HepG2 (cell line): ENCODE measurements around the gene SIK2. TPM values are rescaled to one million over a fixed set of nuclear protein-coding genes. Genes with fewer than 3 reads are reported as not detected.

ENCODE experiments used
- ATAC-seq: fragments of 200-7000 bp; cut with Tn5 transposase; 3 replicates; pipeline ENCODE4 v1.9.1; 2020; ENCODE audit warnings: mild to moderate bottlenecking, moderate library complexity
- BruUV-seq: library from RNA; stranded (reverse); fragments of 400-500 nt; replicated peaks from 2 replicates; lab custom pipeline; 2021; lab: Mats Ljungman, UMichigan
- CTCF ChIA-PET: fragments of 300-600 bp; formaldehyde crosslinking; extraction: SDS; loops from one replicate; lab custom pipeline; 2021; ENCODE audit warnings: low total read pairs, inconsistent platforms, low intra/inter-chr PET ratio; lab: Yijun Ruan, JAX
- POLR2A ChIA-PET: fragments of 350-600 bp; sonication (Branson Sonifier 250); formaldehyde crosslinking; loops from one replicate; lab custom pipeline; 2020; ENCODE audit warnings: antibody characterized with exemption, inconsistent platforms; lab: Yijun Ruan, JAX
- DNase-seq: peaks from one replicate; pipeline ENCODE4 v3.0.0-alpha.2; 2015; ENCODE audit warnings: low spot score
- FAIRE-seq: peaks from 3 replicates; lab custom pipeline; 2011; peaks lifted over from hg19 to GRCh38; lab: Jason Lieb, UNC
- H2AFZ ChIP-seq: one replicate; pipeline ENCODE4 v1.6.1; 2011; ENCODE audit warnings: low read length, inconsistent platforms
- H3K27ac ChIP-seq: fragments of 300-600 bp; 3 replicates; pipeline ENCODE4 v1.8.0; 2011; ENCODE audit warnings: mixed run types, mild to moderate bottlenecking, mixed read lengths, low read length, inconsistent platforms; ENCODE audit not compliant: insufficient read depth; ENCODE audit errors: extremely low read length
- H3K27me3 ChIP-seq, 2 experiments: fragments of 200-600 bp in 1 of 2; 2 replicates in 1 of 2; 3 replicates in 1 of 2; pipeline versions ENCODE4 v1.6.0 to v1.8.0; 2011; ENCODE audit warnings: low read length in 2 of 2, mild to moderate bottlenecking in 2 of 2, moderate library complexity in 2 of 2, inconsistent platforms in 1 of 2; ENCODE audit not compliant: insufficient read depth in 2 of 2, control insufficient read depth in 1 of 2
- H3K36me3 ChIP-seq, 2 experiments: fragments of 200-600 bp in 1 of 2; replicated peaks in 1 of 2; 2 replicates in 1 of 2; 3 replicates in 1 of 2; pipeline versions ENCODE4 v1.5.1 to v1.8.0; 2011; ENCODE audit warnings: low read length in 2 of 2, inconsistent platforms in 1 of 2; ENCODE audit not compliant: insufficient read depth in 2 of 2, control insufficient read depth in 1 of 2
- H3K4me1 ChIP-seq: 2 replicates; pipeline ENCODE4 v1.5.1; 2012; ENCODE audit warnings: low read length, inconsistent platforms; ENCODE audit not compliant: insufficient read depth
- H3K4me2 ChIP-seq: 2 replicates; pipeline ENCODE4 v1.6.0; 2011; ENCODE audit warnings: low read depth, low read length, inconsistent platforms
- H3K4me3 ChIP-seq, 3 experiments: fragments of 200-600 bp in 1 of 3; sonication (generic), shearing (Covaris generic) in 1 of 3; replicated peaks in 1 of 3; 2 replicates each; pipeline ENCODE4 v1.5.1; 2011 to 2016; ENCODE audit warnings: low read length in 3 of 3, inconsistent platforms in 2 of 3, low read depth in 2 of 3, mild to moderate bottlenecking in 2 of 3, control low read depth in 1 of 3, mixed read lengths in 1 of 3; ENCODE audit not compliant: insufficient read depth in 1 of 3
- H3K79me2 ChIP-seq: one replicate; pipeline ENCODE4 v1.6.1; 2011; ENCODE audit warnings: low read length, inconsistent platforms; ENCODE audit not compliant: insufficient read depth
- H3K9ac ChIP-seq: 2 replicates; pipeline ENCODE4 v1.6.0; 2011; ENCODE audit warnings: mild to moderate bottlenecking, low read depth, low read length, inconsistent platforms; ENCODE audit not compliant: insufficient read depth
- H3K9me3 ChIP-seq: 2 replicates; pipeline ENCODE4 v1.5.1; 2012; ENCODE audit warnings: mild to moderate bottlenecking, low read length
- H4K20me1 ChIP-seq: 2 replicates; pipeline ENCODE4 v1.6.0; 2011; ENCODE audit warnings: inconsistent platforms, mild to moderate bottlenecking, low read length, moderate library complexity; ENCODE audit not compliant: insufficient read depth
- CREM ChIP-seq, 2 experiments: sonication (generic) in 1 of 2; formaldehyde crosslinking in 1 of 2; IDR thresholded peaks; 2 replicates each; pipeline versions ENCODE4 v1.4.0 to v1.6.1; 2016 to 2020; ENCODE audit warnings: antibody characterized with exemption in 1 of 2, mild to moderate bottlenecking in 1 of 2, missing genetic modification reagents in 1 of 2
- MAZ ChIP-seq, 2 experiments: sonication (generic) in 1 of 2; formaldehyde crosslinking in 1 of 2; IDR thresholded peaks; 2 replicates each; pipeline versions ENCODE4 v1.5.0 to v1.6.1; 2012 to 2020; ENCODE audit warnings: low read depth in 2 of 2, mild to moderate bottlenecking in 2 of 2, borderline replicate concordance in 1 of 2, improper control_type of control experiment in 1 of 2, low read length in 1 of 2, missing genetic modification reagents in 1 of 2, moderate library complexity in 1 of 2
- NR0B2 ChIP-seq: sonication (generic); formaldehyde crosslinking; IDR thresholded peaks from 2 replicates; pipeline ENCODE4 v1.4.0; 2020; ENCODE audit warnings: mild to moderate bottlenecking, missing genetic modification reagents
- POLR2AphosphoS5 ChIP-seq: IDR thresholded peaks from 2 replicates; pipeline ENCODE4 v1.6.1; 2012; ENCODE audit warnings: low read depth, low read length
- RFX5 ChIP-seq: IDR thresholded peaks from 2 replicates; pipeline ENCODE4 v1.6.1; 2011; ENCODE audit warnings: low read depth, low read length, improper control_type of control experiment
- ZFP90 ChIP-seq: sonication (generic); formaldehyde crosslinking; IDR thresholded peaks from 2 replicates; pipeline ENCODE4 v1.8.0; 2022; ENCODE audit warnings: missing genetic modification reagents, mild to moderate bottlenecking, inconsistent platforms, borderline replicate concordance
- ZNF20 ChIP-seq: sonication (generic); formaldehyde crosslinking; IDR thresholded peaks from 2 replicates; pipeline ENCODE4 v1.4.0; 2020; ENCODE audit warnings: mild to moderate bottlenecking, moderate library complexity, missing genetic modification reagents
- ZNF407 ChIP-seq: sonication (generic); formaldehyde crosslinking; IDR thresholded peaks from one replicate; pipeline ENCODE4 v1.5.1; 2020; ENCODE audit warnings: mild to moderate bottlenecking, missing genetic modification reagents; ENCODE audit errors: not compliant biosample characterization
- ZNF580 ChIP-seq: IDR thresholded peaks from 2 replicates; pipeline ENCODE4 v1.6.1; 2016; ENCODE audit warnings: low read depth, borderline replicate concordance
- ZNF773 ChIP-seq: sonication (generic); formaldehyde crosslinking; IDR thresholded peaks from 2 replicates; pipeline ENCODE4 v1.4.0; 2020; ENCODE audit warnings: missing genetic modification reagents, borderline replicate concordance
- ZNF781 ChIP-seq: sonication (generic); formaldehyde crosslinking; IDR thresholded peaks from 2 replicates; pipeline ENCODE4 v1.5.1; 2020; ENCODE audit warnings: borderline replicate concordance, mild to moderate bottlenecking, missing genetic modification reagents; ENCODE audit errors: not compliant biosample characterization
- ZSCAN21 ChIP-seq: sonication (generic); formaldehyde crosslinking; IDR thresholded peaks from 2 replicates; pipeline ENCODE4 v1.8.0; 2022; ENCODE audit warnings: mild to moderate bottlenecking, missing genetic modification reagents, moderate library complexity, borderline replicate concordance
- ZSCAN29 ChIP-seq: sonication (generic); formaldehyde crosslinking; conservative IDR thresholded peaks from 2 replicates; pipeline ENCODE4 v1.4.0; 2020; ENCODE audit warnings: mild to moderate bottlenecking, missing genetic modification reagents
- WGBS: methylation state at CpG from one replicate; pipeline ENCODE4 v1.1.6; 2017; ENCODE audit warnings: low lambda C conversion rate; 5-methylcytosine and 5-hydroxymethylcytosine counted together
- in situ Hi-C: cut with HindIII; loops from 2 replicates; pipeline ENCODE4 v1.10.0; 2017; ENCODE audit warnings: low pct_unique_long_range_greater_than_20kb; ENCODE audit not compliant: extremely low pct_ligation_motif_present
- intact Hi-C: fragments of 100-400 bp; cut with micrococcal nuclease; formaldehyde crosslinking; loops from one replicate; pipeline ENCODE4 v1.10.0; 2022; ENCODE audit not compliant: unreplicated experiment
- polyA plus RNA-seq, 8 experiments: library from polyadenylated mRNA; depleted of rRNA in 3 of 8; stranded (reverse) in 7 of 8; unstranded in 1 of 8; fragments of >200 nt; fragmentation: Illumina TruSeq in 4 of 8; extraction: Trizol in 4 of 8; gene quantifications; 2 replicates each; pipeline versions ENCODE4 v1.2.1 to v1.2.3, GENCODE V29; 2011 to 2016; ENCODE audit warnings: low read depth in 4 of 8, missing spikeins in 1 of 8, mixed read lengths in 1 of 8; ENCODE audit not compliant: insufficient read depth in 1 of 8
- total RNA-seq, 5 experiments: library from RNA; depleted of rRNA; stranded (reverse); fragments of >200 nt; fragmentation: Illumina TruSeq; extraction: Trizol; gene quantifications; 2 replicates each; pipeline ENCODE4 v1.2.3, GENCODE V29; 2016; ENCODE audit warnings: low read depth in 1 of 5

Gene SIK2
- total and polyA plus RNA-seq, 2 of the 13 experiments (the other 11 are each of a cell fraction or from before 2014, with no cell fraction given) = 8.1 to 15.4 TPM

- intact Hi-C loops (loop anchor here (5.0 kb wide), 1 partner anchor 91 kb away; no protein-coding TSS in a partner anchor), in situ Hi-C loops (loop anchor here (5.0 kb wide), 2 partner anchors 176 to 241 kb away; no protein-coding TSS in a partner anchor)
- FAIRE-seq (no peak), DNase-seq (no peak), ATAC-seq (no peak)
- ChIA-PET CTCF (interaction anchor here (1.6 to 2.2 kb wide), 2 partner anchors 176 to 239 kb away, joined by 23 to 47 read pairs; no protein-coding TSS in a partner anchor), POLR2A (no interaction called here)
- peak overlapping the region; percentile 63 for H3K9ac ChIP-seq
- H2AFZ ChIP-seq = peak overlapping the region; percentile 94
- no peaks in the 10 kb centered on the region for H3K36me3 ChIP-seq
- H3K9me3 ChIP-seq = no peaks in the 10 kb centered on the region
- no TSS peak for BruUV-seq
- H3K27ac ChIP-seq = no peak overlapping the region
- no peaks in the 10 kb centered on the region; a peak in 1 of 5 replicates for H3K27me3 ChIP-seq
- H4K20me1 ChIP-seq = peaks cover 10% of the 10 kb centered on the region
- H3K4me1 ChIP-seq = peaks cover 53% of the 10 kb centered on the region
- peak overlapping the region; percentile 39 to 68 (median 59) for H3K4me3 ChIP-seq
- peaks cover 41% of the 10 kb centered on the region for H3K79me2 ChIP-seq
- 3% methylated on average over 9 of the region's 9 CpGs for WGBS
- peak overlapping the region; percentile 91 for H3K4me2 ChIP-seq
- 0 out of 2 replicates have a peak, but pooled peaks have one; percentile 50 for TF ChIP-seq ZFP90 (CRISPR knock-in tag)
- TF ChIP-seq ZNF407 = no peak
- no peak for TF ChIP-seq ZNF20 (CRISPR knock-in tag)
- TF ChIP-seq ZNF781 = peak; percentile 51
- TF ChIP-seq ZSCAN21 (CRISPR knock-in tag) = no peak
- TF ChIP-seq CREM (IDR thresholded peaks at IDR 0.05) = no peak
- no peak for TF ChIP-seq CREM (CRISPR knock-in tag; IDR thresholded peaks at IDR 0.05)
- no peak for TF ChIP-seq MAZ (IDR thresholded peaks at IDR 0.05; ENCODE audit: borderline replicate concordance, low read depth, low read length)
- TF ChIP-seq MAZ (CRISPR knock-in tag; IDR thresholded peaks at IDR 0.05; ENCODE audit: low read depth) = no peak
- 0 out of 2 replicates have a peak, but pooled peaks have one; percentile 31 for TF ChIP-seq NR0B2
- no peak for TF ChIP-seq ZNF773 (CRISPR knock-in tag)
- TF ChIP-seq RFX5 = no peak
- no peak for TF ChIP-seq ZSCAN29
- no peak for TF ChIP-seq POLR2AphosphoS5
- TF ChIP-seq ZNF580 (CRISPR knock-in tag) = no peak
These were observed 642 bp upstream of the SIK2 start for GRCh38 chr11:111601636-111601978.
